CD1c-positive myeloid dendritic cell (primary cell): ENCODE results near the gene USP7.
"Not testable (repeated sequence)": the region's sequence is repeated elsewhere in the genome, so short reads cannot be mapped to it uniquely, and the experiment has no call there.

Experiments used
- DNase-seq: peaks from one replicate; pipeline ENCODE4 v3.0.0-alpha.2; 2016; ENCODE audit errors: extremely low spot score

The USP7 gene

GRCh38 chr16:8963821-8964441 is at the start of gene USP7:
TSS of gene USP7 (minus strand) at chr16:8963906. CDS start at chr16:8963285, 621 bp downstream.
- peak; percentile 96 for DNase-seq

- no peak for DNase-seq
These were observed 49.8 kb upstream of the USP7 start for GRCh38 chr16:9013508-9013864.

- DNase-seq, result no peak
These were observed 49.3 kb upstream of the USP7 start for GRCh38 chr16:9012848-9013507.

- no peak for DNase-seq
These were observed 48.6 kb upstream of the USP7 start for GRCh38 chr16:9012330-9012729.

GRCh38 chr16:9008601-9009260 is 45.0 kb upstream of the USP7 start:
- peak; percentile 84 for DNase-seq

GRCh38 chr16:9007177-9007794 is 43.6 kb upstream of the USP7 start:
- DNase-seq, result peak; percentile 20

- no peak for DNase-seq
These were observed 40.5 kb upstream of the USP7 start for GRCh38 chr16:9004183-9004582.

- DNase-seq, result no peak
These were observed 40.1 kb upstream of the USP7 start for GRCh38 chr16:9003763-9004162.

- DNase-seq, result no peak
These were observed 39.6 kb upstream of the USP7 start for GRCh38 chr16:9003322-9003721.

- no peak for DNase-seq
These were observed 38.3 kb upstream of the USP7 start for GRCh38 chr16:9002042-9002441.

GRCh38 chr16:9000664-9001063 is 37.0 kb upstream of the USP7 start:
- DNase-seq, result no peak

- no peak for DNase-seq
These were observed 36.1 kb upstream of the USP7 start for GRCh38 chr16:8999800-9000199.

- no peak for DNase-seq
These were observed 34.4 kb upstream of the USP7 start for GRCh38 chr16:8998108-8998507.

- DNase-seq, result no peak
These were observed 33.2 kb upstream of the USP7 start for GRCh38 chr16:8996891-8997290.

GRCh38 chr16:8990445-8990844 is 26.7 kb upstream of the USP7 start:
- no peak for DNase-seq

GRCh38 chr16:8989099-8989878 is 25.6 kb upstream of the USP7 start:
- DNase-seq, result no peak

- DNase-seq, result no peak
These were observed 23.1 kb upstream of the USP7 start for GRCh38 chr16:8986818-8987191.

GRCh38 chr16:8986111-8986510 is 22.4 kb upstream of the USP7 start:
- DNase-seq, result no peak

- no peak for DNase-seq
These were observed 19.1 kb upstream of the USP7 start for GRCh38 chr16:8982816-8983215.

GRCh38 chr16:8981901-8982300 is 18.2 kb upstream of the USP7 start:
- not testable (repeated sequence) for DNase-seq

GRCh38 chr16:8976189-8976588 is 12.5 kb upstream of the USP7 start:
- not testable (repeated sequence) for DNase-seq

- DNase-seq, result no peak
These were observed 11.3 kb upstream of the USP7 start for GRCh38 chr16:8975039-8975438.
